AG09309 (cell line): ENCODE data around the gene ACKR2.
A peak's percentile ranks its signal among the peaks of the same experiment; 100 is the strongest.

Source experiments
- DNase-seq: peaks from one replicate; pipeline ENCODE4 v3.0.0-alpha.2; 2010; ENCODE audit warnings: low read depth
- H3K4me3 ChIP-seq: 2 replicates; pipeline ENCODE4 v1.5.1; 2011; ENCODE audit warnings: mild to moderate bottlenecking, low read depth, low read length, moderate library complexity; ENCODE audit not compliant: control insufficient read depth
- CTCF ChIP-seq: IDR thresholded peaks from 2 replicates; pipeline ENCODE4 v1.5.1; 2011; ENCODE audit warnings: mild to moderate bottlenecking, low read depth, low read length, inconsistent platforms; ENCODE audit not compliant: insufficient read depth, control insufficient read depth; ENCODE audit errors: missing control alignments

The ACKR2 gene

GRCh38 chr3:42827654-42828053 is 18.4 kb downstream of the ACKR2 start:
- TF ChIP-seq CTCF = no peak
- no peak overlapping the region for H3K4me3 ChIP-seq
- no peak for DNase-seq

- TF ChIP-seq CTCF = no peak
- DNase-seq = no peak
- no peak overlapping the region for H3K4me3 ChIP-seq
These were observed 19.9 kb downstream of the ACKR2 start for GRCh38 chr3:42829083-42829627.

- no peak for DNase-seq
- TF ChIP-seq CTCF = no peak
- no peak overlapping the region for H3K4me3 ChIP-seq
These were observed 20.6 kb downstream of the ACKR2 start for GRCh38 chr3:42829628-42830436.

GRCh38 chr3:42830437-42831320 is 21.4 kb downstream of the ACKR2 start:
- no peak overlapping the region for H3K4me3 ChIP-seq
- no peak for DNase-seq
- TF ChIP-seq CTCF = peak; percentile 41

- peak; percentile 69 for TF ChIP-seq CTCF
- no peak for DNase-seq
- no peak overlapping the region for H3K4me3 ChIP-seq
These were observed 22.1 kb downstream of the ACKR2 start for GRCh38 chr3:42831321-42831713.
